B cell (primary cell): ENCODE results near the gene PLVAP.

Experiments used
- CTCF ChIP-seq: fragments of 200-600 bp; IDR thresholded peaks from one replicate; pipeline ENCODE4 v1.8.0; 2022; ENCODE audit warnings: antibody characterized with exemption, mild to moderate bottlenecking
- EZH2 ChIP-seq: IDR thresholded peaks from 2 replicates; pipeline ENCODE4 v1.6.1; 2012; ENCODE audit warnings: borderline replicate concordance, low read depth, mild to moderate bottlenecking, moderate library complexity, low read length; ENCODE audit not compliant: insufficient read depth, poor library complexity, severe bottlenecking

DNA sequence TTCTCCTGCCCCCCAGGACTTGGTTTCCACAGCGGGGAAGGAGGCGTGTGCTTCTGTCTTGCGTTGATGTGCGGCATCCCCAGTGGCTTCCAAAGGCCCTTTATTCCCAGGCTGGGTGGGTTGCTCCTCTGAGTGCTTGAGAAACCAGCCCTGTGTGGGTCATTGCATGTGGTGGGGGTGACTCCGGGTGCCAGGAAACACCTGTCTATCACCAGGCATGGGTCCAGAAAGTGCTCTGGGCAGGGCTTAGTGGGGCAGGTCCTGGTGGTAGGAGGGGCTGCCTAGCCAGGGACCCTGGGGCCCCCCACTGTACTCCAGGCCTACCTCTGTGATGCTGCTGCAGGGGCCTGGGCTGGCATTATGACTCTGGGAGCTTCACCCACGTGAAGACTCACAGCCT, 58.2 kb downstream of the PLVAP start:
- TF ChIP-seq CTCF (no peak), EZH2 (no peak)
